Trophoblast cell (in vitro differentiated cells and primary cell): Measurements from ENCODE around the gene HOXB7.

Source experiments
- DNase-seq, 2 donors: peaks; one replicate each; pipeline ENCODE4 v3.0.0-alpha.2; 2016
- H2AFZ ChIP-seq: 2 replicates; pipeline ENCODE4 v1.6.1; 2013; ENCODE audit warnings: low read length, moderate library complexity, mild to moderate bottlenecking; ENCODE audit not compliant: insufficient read depth, poor library complexity
- H2AK5ac ChIP-seq: 2 replicates; pipeline ENCODE4 v1.6.1; 2013; ENCODE audit warnings: mild to moderate bottlenecking, low read length
- H2BK120ac ChIP-seq: 2 replicates; pipeline ENCODE4 v1.6.1; 2013; ENCODE audit warnings: low read length, mild to moderate bottlenecking, moderate library complexity; ENCODE audit not compliant: insufficient read depth, poor library complexity
- H2BK12ac ChIP-seq: 2 replicates; pipeline ENCODE4 v1.6.1; 2013; ENCODE audit warnings: mild to moderate bottlenecking, low read length, moderate library complexity
- H2BK5ac ChIP-seq: 2 replicates; pipeline ENCODE4 v1.6.1; 2013; ENCODE audit warnings: low read length, low read depth, moderate library complexity, mild to moderate bottlenecking; ENCODE audit not compliant: poor library complexity
- H3K14ac ChIP-seq: 2 replicates; pipeline ENCODE4 v1.6.1; 2013; ENCODE audit warnings: mild to moderate bottlenecking, low read length
- H3K18ac ChIP-seq: 2 replicates; pipeline ENCODE4 v1.6.1; 2013; ENCODE audit warnings: mild to moderate bottlenecking, low read length
- H3K23ac ChIP-seq: 2 replicates; pipeline ENCODE4 v1.6.1; 2013; ENCODE audit warnings: low read length
- H3K27ac ChIP-seq: 2 replicates; pipeline ENCODE4 v1.5.1; 2013; ENCODE audit warnings: low read depth, mild to moderate bottlenecking, inconsistent platforms, low read length, moderate library complexity
- H3K27me3 ChIP-seq: 2 replicates; pipeline ENCODE4 v1.6.1; 2013; ENCODE audit warnings: inconsistent platforms, mild to moderate bottlenecking, low read length, moderate library complexity; ENCODE audit not compliant: insufficient read depth
- H3K36me3 ChIP-seq, 2 experiments: 1 replicate in 1 of 2; 2 replicates in 1 of 2; pipeline ENCODE4 v1.6.1; 2013; ENCODE audit warnings: low read length in 2 of 2, mild to moderate bottlenecking in 2 of 2, moderate library complexity in 1 of 2; ENCODE audit not compliant: insufficient read depth in 2 of 2, control insufficient read depth in 1 of 2
- H3K4ac ChIP-seq: 2 replicates; pipeline ENCODE4 v1.6.1; 2013; ENCODE audit warnings: low read depth, mild to moderate bottlenecking, low read length, moderate library complexity
- H3K4me1 ChIP-seq, 2 experiments: 1 replicate in 1 of 2; 2 replicates in 1 of 2; pipeline ENCODE4 v1.6.1; 2013; ENCODE audit warnings: low read length in 2 of 2, mild to moderate bottlenecking in 2 of 2, moderate library complexity in 1 of 2; ENCODE audit not compliant: insufficient read depth in 2 of 2, control insufficient read depth in 1 of 2
- H3K4me2 ChIP-seq: 2 replicates; pipeline ENCODE4 v1.6.1; 2013; ENCODE audit warnings: inconsistent platforms, mild to moderate bottlenecking, low read length, moderate library complexity
- H3K4me3 ChIP-seq: 2 replicates; pipeline ENCODE4 v1.5.1; 2013; ENCODE audit warnings: mild to moderate bottlenecking, low read depth, low read length, inconsistent platforms
- H3K79me1 ChIP-seq: one replicate; pipeline ENCODE4 v1.6.1; 2013; ENCODE audit warnings: low read length
- H3K79me2 ChIP-seq: 2 replicates; pipeline ENCODE4 v1.6.1; 2013; ENCODE audit warnings: low read length, mild to moderate bottlenecking; ENCODE audit not compliant: control insufficient read depth, insufficient read depth, poor library complexity
- H3K9ac ChIP-seq: 2 replicates; pipeline ENCODE4 v1.6.1; 2013; ENCODE audit warnings: mild to moderate bottlenecking, low read length
- H3K9me3 ChIP-seq: 2 replicates; pipeline ENCODE4 v1.6.1; 2013; ENCODE audit warnings: low read depth, mild to moderate bottlenecking, control low read depth, inconsistent platforms, low read length; ENCODE audit not compliant: insufficient read depth
- H4K12ac ChIP-seq: 2 replicates; pipeline ENCODE4 v1.6.1; 2013; ENCODE audit warnings: low read depth, mild to moderate bottlenecking, low read length, moderate library complexity
- H4K8ac ChIP-seq: 2 replicates; pipeline ENCODE4 v1.6.1; 2013; ENCODE audit warnings: low read depth, mild to moderate bottlenecking, low read length, moderate library complexity
- H4K91ac ChIP-seq: one replicate; pipeline ENCODE4 v1.6.1; 2013; ENCODE audit warnings: low read depth, mild to moderate bottlenecking, low read length, moderate library complexity
- WGBS: extraction: QIAGEN DNeasy Blood & Tissue Kit; methylation state at CpG from one replicate; pipeline ENCODE4 v1.1.7; 2013; ENCODE audit warnings: missing lambda C conversion rate; ENCODE audit not compliant: insufficient read length, insufficient coverage; ENCODE audit errors: extremely low coverage; 5-methylcytosine and 5-hydroxymethylcytosine counted together

The HOXB7 gene

GRCh38 chr17:48567209-48567608 is 43.6 kb downstream of the HOXB7 start:
- H3K23ac ChIP-seq = no peak overlapping the region
- no peak overlapping the region for H2BK5ac ChIP-seq
- no peak for DNase-seq
- no peak overlapping the region for H2AK5ac ChIP-seq
- H4K8ac ChIP-seq = no peak overlapping the region
- H3K4me1 ChIP-seq = peaks cover 23 to 33% of the 10 kb centered on the region in 2 experiments
- peaks cover 4% of the 10 kb centered on the region for H3K9me3 ChIP-seq
- no peak overlapping the region for H2BK12ac ChIP-seq
- no peak overlapping the region for H2BK120ac ChIP-seq
- H3K4me2 ChIP-seq = no peak overlapping the region
- no peak overlapping the region for H4K12ac ChIP-seq
- no peak overlapping the region for H4K91ac ChIP-seq
- H3K4ac ChIP-seq = no peak overlapping the region
- H3K14ac ChIP-seq = no peak overlapping the region
- H3K27me3 ChIP-seq = peaks cover 11% of the 10 kb centered on the region
- no CpG with 5 or more reads among the region's 6 CpGs for whole genome bisulfite sequencing
- no peak overlapping the region for H3K27ac ChIP-seq
- H2AFZ ChIP-seq = no peak overlapping the region
- no peak overlapping the region for H3K9ac ChIP-seq
- no peak overlapping the region for H3K18ac ChIP-seq
- H3K36me3 ChIP-seq = peaks cover 0 to under 1% of the 10 kb centered on the region in 2 experiments
- no peaks in the 10 kb centered on the region for H3K79me2 ChIP-seq
- peaks cover 17% of the 10 kb centered on the region for H3K79me1 ChIP-seq
- H3K4me3 ChIP-seq = no peak overlapping the region

- Histone ChIP-seq H3K36me3 (peaks cover 0 to 2% of the 10 kb centered on the region in 2 experiments), H3K4me1 (peaks cover 23 to 32% of the 10 kb centered on the region in 2 experiments), H3K23ac (no peak overlapping the region), H3K14ac (no peak overlapping the region), H3K79me2 (no peaks in the 10 kb centered on the region), H2BK5ac (no peak overlapping the region), H3K9me3 (peaks cover 4% of the 10 kb centered on the region), H2BK120ac (no peak overlapping the region), H3K18ac (no peak overlapping the region), H4K91ac (no peak overlapping the region), H3K9ac (no peak overlapping the region), H2AFZ (no peak overlapping the region), H3K4ac (no peak overlapping the region), H3K27ac (no peak overlapping the region), H3K27me3 (peaks cover 11% of the 10 kb centered on the region), H3K4me3 (no peak overlapping the region), H2BK12ac (no peak overlapping the region), H4K8ac (no peak overlapping the region), H3K79me1 (peaks cover 17% of the 10 kb centered on the region), H4K12ac (no peak overlapping the region), H2AK5ac (no peak overlapping the region), H3K4me2 (no peak overlapping the region)
- no peak for DNase-seq
- WGBS = no CpG with 5 or more reads among the region's 2 CpGs
Measured at GRCh38 chr17:48566717-48567116, 44.1 kb downstream of the HOXB7 start.

GRCh38 chr17:48565925-48566710 is 44.7 kb downstream of the HOXB7 start:
- peaks cover 18 to 26% of the 10 kb centered on the region in 2 experiments for H3K4me1 ChIP-seq
- no peak overlapping the region for H3K23ac ChIP-seq
- no peak overlapping the region for H2AFZ ChIP-seq
- DNase-seq = no peak
- H2BK12ac ChIP-seq = no peak overlapping the region
- H3K79me1 ChIP-seq = peaks cover 13% of the 10 kb centered on the region
- H3K9me3 ChIP-seq = peaks cover 4% of the 10 kb centered on the region
- no peak overlapping the region for H3K4me3 ChIP-seq
- WGBS = no CpG with 5 or more reads among the region's 4 CpGs
- H3K27me3 ChIP-seq = peaks cover 11% of the 10 kb centered on the region
- H3K18ac ChIP-seq = no peak overlapping the region
- no peak overlapping the region for H3K4me2 ChIP-seq
- H3K4ac ChIP-seq = no peak overlapping the region
- no peak overlapping the region for H3K14ac ChIP-seq
- no peaks in the 10 kb centered on the region for H3K79me2 ChIP-seq
- H3K9ac ChIP-seq = no peak overlapping the region
- H2AK5ac ChIP-seq = no peak overlapping the region
- no peak overlapping the region for H4K12ac ChIP-seq
- H3K36me3 ChIP-seq = peaks cover 0 to 2% of the 10 kb centered on the region in 2 experiments
- no peak overlapping the region for H2BK120ac ChIP-seq
- H4K8ac ChIP-seq = no peak overlapping the region
- no peak overlapping the region for H4K91ac ChIP-seq
- no peak overlapping the region for H2BK5ac ChIP-seq
- no peak overlapping the region for H3K27ac ChIP-seq

GRCh38 chr17:48565022-48565554 is 45.7 kb downstream of the HOXB7 start:
- no peak overlapping the region for H3K23ac ChIP-seq
- no peak overlapping the region for H3K4ac ChIP-seq
- H3K27me3 ChIP-seq = peaks cover 11% of the 10 kb centered on the region
- DNase-seq = no peak
- H3K4me3 ChIP-seq = no peak overlapping the region
- H3K79me2 ChIP-seq = no peaks in the 10 kb centered on the region
- H2AFZ ChIP-seq = no peak overlapping the region
- no peak overlapping the region for H3K14ac ChIP-seq
- peaks cover 9 to 18% of the 10 kb centered on the region in 2 experiments for H3K4me1 ChIP-seq
- H3K9me3 ChIP-seq = peaks cover 4% of the 10 kb centered on the region
- peaks cover 0 to 2% of the 10 kb centered on the region in 2 experiments for H3K36me3 ChIP-seq
- H4K8ac ChIP-seq = no peak overlapping the region
- no CpG with 5 or more reads among the region's 2 CpGs for WGBS
- H3K4me2 ChIP-seq = no peak overlapping the region
- no peak overlapping the region for H3K27ac ChIP-seq
- H3K18ac ChIP-seq = no peak overlapping the region
- H3K79me1 ChIP-seq = peaks cover 6% of the 10 kb centered on the region
- H2BK120ac ChIP-seq = no peak overlapping the region
- H4K91ac ChIP-seq = no peak overlapping the region
- no peak overlapping the region for H3K9ac ChIP-seq
- no peak overlapping the region for H4K12ac ChIP-seq
- no peak overlapping the region for H2BK12ac ChIP-seq
- no peak overlapping the region for H2AK5ac ChIP-seq
- H2BK5ac ChIP-seq = no peak overlapping the region
